ENCODE measurements around the gene BNIP5.

Gene BNIP5

DNA sequence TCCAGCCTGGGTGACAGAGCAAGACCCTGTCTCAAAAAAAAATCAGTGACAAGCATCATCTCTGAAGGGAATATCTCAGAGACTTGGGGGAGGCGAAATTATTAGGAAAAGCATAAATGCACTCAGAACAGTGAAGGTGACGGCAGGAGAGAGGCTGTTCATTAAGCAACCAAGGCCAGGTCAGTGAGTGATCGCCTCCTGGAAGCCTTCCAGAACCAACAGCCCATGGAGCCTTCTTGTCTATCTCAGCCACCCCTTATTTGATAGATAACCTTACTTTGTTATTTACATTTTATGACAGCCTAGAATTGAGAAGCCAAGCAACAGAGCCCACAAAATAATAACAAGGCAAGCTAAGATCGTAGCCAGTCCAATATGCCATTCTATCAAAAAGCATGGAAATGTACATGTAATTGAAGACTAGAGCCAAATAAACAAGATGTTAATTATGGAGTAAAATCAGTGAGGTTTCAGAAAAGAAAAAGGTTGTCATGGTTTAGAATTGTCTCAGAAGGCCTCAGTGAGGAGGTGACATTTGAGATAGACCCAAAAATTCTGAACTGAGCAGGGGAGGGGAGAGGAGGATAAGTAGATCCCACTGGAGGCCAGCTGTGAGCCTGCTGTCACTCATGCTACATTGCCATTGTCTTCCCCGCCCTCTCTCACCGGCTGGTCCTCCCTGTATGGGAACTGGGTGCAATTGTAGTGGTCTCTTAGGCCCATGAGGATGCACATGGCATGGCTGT is 17.8 kb downstream of the BNIP5 start:
- no peak for TF ChIP-seq CTCF (IDR thresholded peaks at IDR 0.05)
- Histone ChIP-seq H3K4me3 (ENCODE audit: low read depth in 1 of 2, low read length in 1 of 2) (no peak overlapping the region), H3K36me3 (peaks cover under 1% of the 10 kb centered on the region), H3K9me3 (no peaks in the 10 kb centered on the region), H3K4me1 (ENCODE audit: control insufficient read depth in 1 of 2, insufficient read depth in 1 of 2, low read depth in 1 of 2, low read length in 1 of 2) (no peaks in the 10 kb centered on the region), H3K27ac (no peak overlapping the region), H3K27me3 (no peaks in the 10 kb centered on the region)

GRCh38 chr6:36317623-36318022 is 19.1 kb downstream of the BNIP5 start:
- H3K4me3 ChIP-seq (ENCODE audit: low read depth in 1 of 2, low read length in 1 of 2), result no peak overlapping the region
- no peaks in the 10 kb centered on the region for H3K9me3 ChIP-seq
- no peak for TF ChIP-seq CTCF (IDR thresholded peaks at IDR 0.05)
- peaks cover 13% of the 10 kb centered on the region for H3K36me3 ChIP-seq
- no peak overlapping the region for H3K27ac ChIP-seq
- H3K27me3 ChIP-seq, result no peaks in the 10 kb centered on the region
- H3K4me1 ChIP-seq (ENCODE audit: control insufficient read depth in 1 of 2, insufficient read depth in 1 of 2, low read depth in 1 of 2, low read length in 1 of 2), result peaks cover 6 to 7% of the 10 kb centered on the region in 2 experiments

DNA sequence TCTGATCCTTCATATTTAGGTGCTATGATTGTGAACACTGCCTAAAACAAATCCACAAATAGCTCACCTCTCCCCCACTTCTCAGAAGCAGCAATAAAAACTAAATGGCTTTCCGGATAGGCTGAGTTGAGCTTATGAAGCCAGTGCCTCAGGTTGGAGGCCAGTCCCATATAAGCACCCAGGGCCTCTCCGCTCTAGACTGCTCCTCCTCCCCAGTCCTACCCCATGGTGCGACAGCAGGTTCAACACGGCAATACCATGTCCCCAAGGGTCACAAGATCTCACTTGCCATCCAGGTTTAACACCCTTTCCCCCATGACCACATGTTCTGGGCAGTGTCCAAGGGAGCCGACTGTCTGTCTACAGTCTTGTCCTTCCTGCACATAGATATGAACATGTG is 20.8 kb downstream of the BNIP5 start:
- Histone ChIP-seq H3K27ac (no peak overlapping the region), H3K9me3 (no peaks in the 10 kb centered on the region), H3K4me3 (ENCODE audit: low read depth in 1 of 2, low read length in 1 of 2) (no peak overlapping the region), H3K4me1 (ENCODE audit: control insufficient read depth in 1 of 2, insufficient read depth in 1 of 2, low read depth in 1 of 2, low read length in 1 of 2) (peaks cover 7 to 8% of the 10 kb centered on the region in 2 experiments), H3K27me3 (no peaks in the 10 kb centered on the region), H3K36me3 (peaks cover 30% of the 10 kb centered on the region)
- TF ChIP-seq CTCF (IDR thresholded peaks at IDR 0.05), result no peak

- H3K27me3 ChIP-seq, result no peaks in the 10 kb centered on the region
- no peak for TF ChIP-seq CTCF (IDR thresholded peaks at IDR 0.05)
- H3K36me3 ChIP-seq, result peaks cover 45% of the 10 kb centered on the region
Measured at GRCh38 chr6:36314221-36315014, 22.3 kb downstream of the BNIP5 start.

DNA sequence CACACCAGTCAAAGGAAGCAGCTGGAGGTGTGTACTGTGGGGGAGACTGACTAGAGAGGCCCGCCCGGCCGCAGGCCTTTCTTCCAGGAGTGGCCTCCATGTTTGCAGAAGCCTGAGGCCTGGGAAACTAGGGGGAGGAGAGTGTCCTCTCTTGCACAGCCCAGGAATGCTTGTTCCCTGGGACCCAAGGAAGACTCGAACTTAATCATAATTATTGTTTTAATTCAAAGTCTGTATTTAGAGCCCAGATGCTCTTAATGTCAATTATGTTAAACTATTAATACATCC is 23.1 kb downstream of the BNIP5 start:
- no peak for TF ChIP-seq CTCF (IDR thresholded peaks at IDR 0.05)
- H3K36me3 ChIP-seq, result peaks cover 54% of the 10 kb centered on the region
- H3K27me3 ChIP-seq, result no peaks in the 10 kb centered on the region
- no peak overlapping the region for H3K4me3 ChIP-seq (ENCODE audit: low read depth in 1 of 2, low read length in 1 of 2)
- no peak overlapping the region for H3K27ac ChIP-seq
- H3K4me1 ChIP-seq (ENCODE audit: control insufficient read depth in 1 of 2, insufficient read depth in 1 of 2, low read depth in 1 of 2, low read length in 1 of 2), result peaks cover 7 to 12% of the 10 kb centered on the region in 2 experiments
- H3K9me3 ChIP-seq, result no peaks in the 10 kb centered on the region

More at GRCh38 chr6:36314221-36315014, 22.3 kb downstream of the BNIP5 start:
- no peak overlapping the region for H3K27ac ChIP-seq
- no peak overlapping the region for H3K4me3 ChIP-seq (ENCODE audit: low read depth in 1 of 2, low read length in 1 of 2)
- peaks cover 7 to 9% of the 10 kb centered on the region in 2 experiments for H3K4me1 ChIP-seq (ENCODE audit: control insufficient read depth in 1 of 2, insufficient read depth in 1 of 2, low read depth in 1 of 2, low read length in 1 of 2)
- no peaks in the 10 kb centered on the region for H3K9me3 ChIP-seq

Measured in neutrophil (primary cell).